Measurements from ENCODE around the gene CHRDL1. TPM values are rescaled to one million over a fixed set of nuclear protein-coding genes. Genes with fewer than 3 reads are reported as not detected.
A peak's percentile ranks its signal among the peaks of the same experiment; 100 is the strongest.

Gene CHRDL1
- total and polyA plus RNA-seq, 2 donors (not counting 1 experiment from before 2014, with no cell fraction given), result 4.5 to 10.1 TPM

- H3K9ac ChIP-seq (ENCODE audit: insufficient read depth, low read length), result no peak overlapping the region
- H3K36me3 ChIP-seq (ENCODE audit: control insufficient read depth, insufficient read depth, low read length), result no peaks in the 10 kb centered on the region
- peak; percentile 0 to 81 for DNase-seq (ENCODE audit: low read depth in 2 of 2)
- H3K4me2 ChIP-seq (ENCODE audit: extremely low read depth, insufficient read depth, low read length), result no peak overlapping the region
- H4K20me1 ChIP-seq (ENCODE audit: control insufficient read depth, extremely low read depth, insufficient read depth, low read length), result no peaks in the 10 kb centered on the region
- H3K9me3 ChIP-seq (ENCODE audit: control insufficient read depth, insufficient read depth, low read depth, low read length), result no peaks in the 10 kb centered on the region
- no peak for TF ChIP-seq CTCF (conservative IDR thresholded peaks at IDR 0.05 in 1 of 2, IDR thresholded peaks at IDR 0.05 in 1 of 2; ENCODE audit: low read depth in 1 of 2, low read length in 2 of 2)
- TF ChIP-seq EZH2 (IDR thresholded peaks at IDR 0.05; ENCODE audit: low read length, missing control alignments), result no peak
- H2AFZ ChIP-seq (ENCODE audit: low read length), result no peak overlapping the region
- no peak overlapping the region for H3K27ac ChIP-seq (ENCODE audit: insufficient read depth, low read length)
- no peaks in the 10 kb centered on the region for H3K4me1 ChIP-seq (ENCODE audit: control insufficient read depth, extremely low read depth, insufficient read depth, low read length)
- no peaks in the 10 kb centered on the region for H3K27me3 ChIP-seq (ENCODE audit: control insufficient read depth, insufficient read depth, low read length)
- H3K4me3 ChIP-seq (replicated peaks in 1 of 4; ENCODE audit: control extremely low read depth in 1 of 4, insufficient read depth in 1 of 4, low read depth in 3 of 4, low read length in 4 of 4), result no peak overlapping the region
- H3K79me2 ChIP-seq (ENCODE audit: control insufficient read depth, insufficient read depth, low read length), result no peaks in the 10 kb centered on the region
Observed at GRCh38 chrX:110806145-110806544, 10.5 kb upstream of the CHRDL1 start.

- H3K4me1 ChIP-seq (ENCODE audit: control insufficient read depth, extremely low read depth, insufficient read depth, low read length), result no peaks in the 10 kb centered on the region
- DNase-seq (ENCODE audit: low read depth in 2 of 2), result no peak
- no peaks in the 10 kb centered on the region for H3K27me3 ChIP-seq (ENCODE audit: control insufficient read depth, insufficient read depth, low read length)
- H3K4me3 ChIP-seq (replicated peaks in 1 of 4; ENCODE audit: control extremely low read depth in 1 of 4, insufficient read depth in 1 of 4, low read depth in 3 of 4, low read length in 4 of 4), result no peak overlapping the region
- H4K20me1 ChIP-seq (ENCODE audit: control insufficient read depth, extremely low read depth, insufficient read depth, low read length), result no peaks in the 10 kb centered on the region
- no peak overlapping the region for H3K4me2 ChIP-seq (ENCODE audit: extremely low read depth, insufficient read depth, low read length)
- no peak overlapping the region for H2AFZ ChIP-seq (ENCODE audit: low read length)
- TF ChIP-seq EZH2 (IDR thresholded peaks at IDR 0.05; ENCODE audit: low read length, missing control alignments) (no peak), CTCF (conservative IDR thresholded peaks at IDR 0.05 in 1 of 2, IDR thresholded peaks at IDR 0.05 in 1 of 2; ENCODE audit: low read depth in 1 of 2, low read length in 2 of 2) (no peak)
- no peaks in the 10 kb centered on the region for H3K9me3 ChIP-seq (ENCODE audit: control insufficient read depth, insufficient read depth, low read depth, low read length)
- H3K9ac ChIP-seq (ENCODE audit: insufficient read depth, low read length), result no peak overlapping the region
- no peaks in the 10 kb centered on the region for H3K36me3 ChIP-seq (ENCODE audit: control insufficient read depth, insufficient read depth, low read length)
- no peak overlapping the region for H3K27ac ChIP-seq (ENCODE audit: insufficient read depth, low read length)
- no peaks in the 10 kb centered on the region for H3K79me2 ChIP-seq (ENCODE audit: control insufficient read depth, insufficient read depth, low read length)
Observed at GRCh38 chrX:110805303-110805702, 9.7 kb upstream of the CHRDL1 start.

GRCh38 chrX:110804446-110804845, 8.8 kb upstream of the CHRDL1 start:
- Histone ChIP-seq H3K36me3 (ENCODE audit: control insufficient read depth, insufficient read depth, low read length) (no peaks in the 10 kb centered on the region), H3K4me1 (ENCODE audit: control insufficient read depth, extremely low read depth, insufficient read depth, low read length) (no peaks in the 10 kb centered on the region), H3K9me3 (ENCODE audit: control insufficient read depth, insufficient read depth, low read depth, low read length) (no peaks in the 10 kb centered on the region), H3K27me3 (ENCODE audit: control insufficient read depth, insufficient read depth, low read length) (no peaks in the 10 kb centered on the region), H3K4me3 (replicated peaks in 1 of 4; ENCODE audit: control extremely low read depth in 1 of 4, insufficient read depth in 1 of 4, low read depth in 3 of 4, low read length in 4 of 4) (no peak overlapping the region), H4K20me1 (ENCODE audit: control insufficient read depth, extremely low read depth, insufficient read depth, low read length) (no peaks in the 10 kb centered on the region), H2AFZ (ENCODE audit: low read length) (no peak overlapping the region), H3K27ac (ENCODE audit: insufficient read depth, low read length) (no peak overlapping the region), H3K79me2 (ENCODE audit: control insufficient read depth, insufficient read depth, low read length) (no peaks in the 10 kb centered on the region), H3K4me2 (ENCODE audit: extremely low read depth, insufficient read depth, low read length) (no peak overlapping the region), H3K9ac (ENCODE audit: insufficient read depth, low read length) (no peak overlapping the region)
- TF ChIP-seq EZH2 (IDR thresholded peaks at IDR 0.05; ENCODE audit: low read length, missing control alignments), result no peak
- TF ChIP-seq CTCF (conservative IDR thresholded peaks at IDR 0.05 in 1 of 2, IDR thresholded peaks at IDR 0.05 in 1 of 2; ENCODE audit: low read depth in 1 of 2, low read length in 2 of 2), result no peak
- DNase-seq (ENCODE audit: low read depth in 2 of 2), result no peak
